NCI-H2227 (cell line): ENCODE data around the gene PIM2.

Experiments used
- DNase-seq: peaks from one replicate; lab custom pipeline; 2025; ENCODE audit not compliant: unreplicated experiment; lab: John Stamatoyannopoulos, UW

The PIM2 gene

DNA sequence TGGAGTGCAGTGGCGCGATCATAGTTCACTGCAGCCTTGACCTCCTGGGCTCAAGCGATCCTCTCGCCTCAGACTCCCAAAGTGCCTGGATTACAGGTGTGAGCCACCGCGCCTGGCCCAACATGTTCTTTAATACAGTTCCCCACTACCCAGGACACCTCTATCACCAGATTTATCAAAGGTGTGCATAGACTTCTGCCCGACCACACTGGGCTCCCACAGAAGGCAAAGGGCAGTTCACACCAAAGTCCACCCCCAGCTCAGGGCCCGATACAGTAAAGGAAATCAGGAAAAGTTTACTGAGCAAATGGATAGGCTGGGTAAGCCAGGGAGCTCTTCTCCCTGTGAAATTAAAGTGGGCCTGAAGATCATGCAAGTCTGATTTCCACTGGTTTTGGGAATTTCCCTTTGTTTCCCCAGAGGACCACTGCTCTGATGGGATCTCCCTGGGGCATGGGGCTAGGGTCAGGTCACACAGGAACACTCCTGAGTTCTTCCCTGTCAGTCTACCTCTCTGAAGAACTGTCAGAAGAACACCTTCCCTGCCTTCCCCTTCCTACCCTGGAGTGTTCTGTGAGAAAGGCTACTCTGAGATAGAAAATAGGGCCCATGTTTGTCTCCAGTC, 17.7 kb upstream of the PIM2 start:
- DNase-seq: no peak

DNA sequence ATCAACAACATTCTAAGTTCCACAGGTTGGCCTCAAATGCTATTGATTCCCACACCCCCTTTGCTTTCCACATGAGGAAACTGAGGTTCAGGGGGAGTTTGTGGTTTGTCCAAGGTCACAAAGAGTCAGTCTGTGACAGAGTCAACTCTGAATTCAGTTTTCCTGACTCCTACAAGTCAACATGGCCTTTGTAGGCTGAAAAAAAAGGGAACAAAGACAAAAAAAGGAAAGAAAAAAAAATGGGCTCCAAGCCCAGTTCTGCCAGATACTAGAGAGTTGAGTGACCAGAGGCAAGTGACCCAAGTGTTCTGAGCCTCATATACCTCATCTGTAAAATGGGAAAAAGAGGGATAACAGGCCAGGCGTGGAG, 16.5 kb upstream of the PIM2 start:
- DNase-seq: no peak

DNA sequence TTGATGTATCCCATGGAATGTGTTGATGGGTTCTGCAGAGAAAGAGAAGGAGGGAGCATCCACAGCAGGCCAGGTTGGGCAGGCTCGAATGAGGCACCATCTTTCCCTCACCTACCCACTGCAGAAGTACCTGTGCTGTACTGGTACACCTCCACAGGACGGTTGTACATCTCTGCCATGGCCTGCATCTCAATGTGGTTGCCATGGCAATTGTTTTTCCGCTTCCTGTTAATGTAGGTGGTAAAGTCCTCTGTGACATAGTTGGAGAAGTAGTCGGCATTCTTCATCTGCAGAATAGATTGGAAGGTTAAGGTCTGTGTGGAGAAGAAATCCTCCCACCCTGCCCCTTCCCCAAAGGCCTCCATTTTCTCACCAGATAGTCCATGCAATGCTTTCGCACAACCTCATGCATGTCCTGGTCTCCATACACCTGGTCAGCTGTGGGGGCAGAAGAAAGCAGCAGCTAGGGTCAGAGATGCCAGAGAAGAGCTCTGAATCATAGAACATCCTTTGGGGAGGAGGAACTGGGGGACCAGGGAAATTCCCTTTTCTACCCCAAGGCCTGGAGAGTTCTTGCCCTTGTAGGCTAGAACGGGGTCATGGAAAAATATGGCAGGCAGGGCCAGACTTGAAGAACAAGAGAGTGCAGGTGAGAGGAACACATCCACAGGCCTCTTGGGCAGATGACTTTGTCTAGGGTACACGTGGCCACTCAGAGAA, 15.9 kb upstream of the PIM2 start:
- no peak for DNase-seq

DNA sequence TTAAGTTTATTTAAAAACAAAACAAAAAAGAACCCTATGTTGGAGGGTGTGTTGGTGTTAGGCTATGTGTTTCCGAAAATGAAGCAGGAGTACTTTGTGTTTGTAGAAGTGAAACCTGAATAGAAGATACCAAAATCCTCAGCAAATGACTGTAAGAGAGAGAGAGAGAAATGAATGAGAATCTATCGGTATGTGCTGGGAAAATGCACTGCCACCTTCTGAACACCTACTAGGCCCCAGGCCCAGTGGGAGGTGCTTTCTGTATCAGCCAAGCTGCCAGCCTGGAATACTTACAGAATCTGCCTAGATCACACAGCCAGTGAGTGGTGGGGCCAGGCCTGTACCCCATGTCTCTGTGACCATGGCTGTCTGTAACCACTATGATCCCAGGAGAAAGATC, 14.9 kb upstream of the PIM2 start:
- no peak for DNase-seq

DNA sequence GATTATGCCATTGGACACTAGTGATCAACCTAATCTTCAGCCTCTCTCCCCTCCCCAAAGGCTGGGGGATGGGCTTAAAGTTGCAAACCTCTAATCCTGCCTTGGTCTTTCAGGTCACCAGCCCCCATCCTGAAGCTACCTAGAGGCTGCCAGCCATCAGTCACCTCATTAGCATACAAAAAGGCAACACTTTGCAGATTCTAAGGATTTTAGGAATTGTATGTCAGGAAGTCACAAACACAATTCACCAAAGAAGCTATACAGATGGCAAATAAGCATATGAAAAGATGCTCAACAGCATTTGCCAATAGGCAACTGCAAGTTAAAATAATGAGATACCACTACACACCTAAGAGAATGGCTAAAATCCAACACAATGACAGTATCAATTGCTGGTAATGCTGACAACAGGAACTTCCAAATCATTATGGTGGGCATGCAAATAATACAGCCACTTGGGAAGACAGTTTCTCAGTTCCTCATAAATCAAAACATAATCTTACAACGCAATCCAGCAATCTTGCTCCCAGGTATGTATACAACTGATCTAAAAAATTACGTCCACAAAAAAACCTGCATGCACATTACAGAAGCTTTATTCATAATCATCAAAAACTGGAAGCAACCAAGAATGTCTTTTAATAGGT, 9.0 kb upstream of the PIM2 start:
- DNase-seq: no peak

- DNase-seq: no peak
Observed at GRCh38 chrX:48927123-48927522, 8.3 kb upstream of the PIM2 start.

GRCh38 chrX:48924270-48924669, 5.4 kb upstream of the PIM2 start:
- DNase-seq: no peak

- DNase-seq: no peak
Observed at GRCh38 chrX:48923771-48924170, 4.9 kb upstream of the PIM2 start.

GRCh38 chrX:48920718-48921104, 1.9 kb upstream of the PIM2 start:
- DNase-seq: no peak

- no peak for DNase-seq
Observed at GRCh38 chrX:48919947-48920717, 1.3 kb upstream of the PIM2 start.

- peak; percentile 76 for DNase-seq
Observed at GRCh38 chrX:48919360-48919841, 577 bp upstream of the PIM2 start.

DNA sequence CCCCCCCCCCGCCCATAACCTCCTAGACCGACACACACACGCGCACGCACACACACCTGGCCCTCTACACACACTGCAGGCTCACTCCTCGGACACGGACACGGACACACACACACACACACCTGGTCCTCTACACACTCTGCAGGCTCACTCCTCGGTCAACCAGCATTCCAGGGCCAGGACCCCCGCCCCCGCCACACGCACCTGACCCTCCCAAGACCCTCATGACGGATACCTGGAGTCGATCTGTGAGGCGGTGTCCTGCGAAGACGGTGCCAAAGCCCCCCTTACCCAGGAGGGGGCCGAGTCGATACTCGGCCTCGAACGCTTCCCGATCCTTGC, 552 bp downstream of the PIM2 start:
- DNase-seq: no peak

GRCh38 chrX:48917139-48918001, 1.5 kb downstream of the PIM2 start:
- peak; percentile 98 for DNase-seq

- DNase-seq: no peak
Observed at GRCh38 chrX:48914593-48915493, 4.0 kb downstream of the PIM2 start.

GRCh38 chrX:48913605-48914366, 5.0 kb downstream of the PIM2 start:
- no peak for DNase-seq

DNA sequence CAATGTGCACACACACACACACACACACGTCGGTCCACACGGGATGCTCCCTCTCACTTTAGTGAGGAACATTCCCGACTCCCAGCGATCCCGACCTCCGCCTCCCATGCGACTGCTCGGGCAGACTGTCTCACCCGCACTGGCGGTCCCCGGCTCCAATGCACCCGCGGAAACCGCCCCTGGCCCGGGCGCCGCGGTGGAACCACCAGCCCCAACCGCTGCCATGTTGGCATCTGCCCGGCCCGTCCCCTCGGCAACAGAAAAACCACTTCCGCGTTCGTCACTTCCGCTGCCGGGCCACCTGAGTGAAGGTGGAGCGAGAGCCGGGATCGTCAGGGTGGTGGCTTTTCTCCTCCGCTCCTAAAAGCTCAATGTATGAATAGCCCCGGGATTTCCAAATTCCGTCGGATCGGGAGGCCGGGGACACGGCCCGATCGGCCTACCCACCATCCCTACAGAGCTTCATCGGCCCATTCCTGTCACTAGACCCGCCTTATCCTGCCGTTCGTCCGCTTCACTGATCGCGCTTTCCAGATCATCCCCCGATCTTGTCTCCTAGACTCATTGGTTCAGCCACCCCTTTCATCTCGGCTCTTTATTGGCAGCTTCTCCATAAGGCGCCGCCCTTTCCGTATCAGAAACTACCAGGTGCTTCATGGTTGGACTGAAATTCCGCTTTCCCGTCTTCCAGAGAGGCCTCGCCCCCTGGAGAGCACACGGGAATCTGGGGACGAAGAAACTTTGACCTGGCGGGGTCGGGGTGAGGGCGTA, 7.2 kb downstream of the PIM2 start, which contains the start of gene SLC35A2:
Gene SLC35A2, minus strand, starts transcription at position 235 of the 771 bp plus-strand sequence. Its CDS starts 10 bp downstream, at position 225.
- DNase-seq: peak; percentile 94

GRCh38 chrX:48910926-48911411, 7.9 kb downstream of the PIM2 start:
- peak; percentile 80 for DNase-seq
